ENCODE results near the gene HILPDA.
A peak's percentile ranks its signal among the peaks of the same experiment; 100 is the strongest.

HILPDA gene

DNA sequence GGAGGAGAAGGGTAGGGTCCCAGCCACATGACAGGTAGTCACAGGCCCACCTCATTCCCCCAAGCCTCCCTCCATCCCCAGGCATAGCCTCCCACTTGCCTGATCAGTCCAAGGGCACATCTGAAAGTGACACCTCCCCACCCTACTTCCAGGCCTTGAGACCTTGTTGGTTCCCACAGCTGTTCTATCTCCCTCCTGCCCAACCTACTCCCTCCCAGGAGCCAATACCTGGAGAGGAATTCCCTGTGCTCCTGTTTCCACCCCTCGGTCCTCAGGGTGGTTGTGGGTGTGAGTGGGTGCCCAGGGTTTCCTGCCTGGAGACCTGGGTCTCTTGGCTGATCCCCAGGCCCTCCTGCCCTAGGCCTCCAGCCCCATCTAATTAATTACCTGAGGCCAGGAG is 34.3 kb upstream of the HILPDA start:
- DNase-seq (ENCODE audit: low spot score in 2 of 2) (no peak), ATAC-seq (replicated peaks; ENCODE audit: extremely low read depth, poor library complexity, severe bottlenecking) (no peak)
- Mint-ChIP-seq H3K9me3 (no peaks in the 10 kb centered on the region), H3K27me3 (peaks cover 7% of the 10 kb centered on the region), H3K4me1 (peaks cover 14% of the 10 kb centered on the region), H3K27ac (ENCODE audit: low read depth) (no peak overlapping the region), H3K36me3 (ENCODE audit: insufficient read depth) (no peaks in the 10 kb centered on the region), H3K4me3 (no peak overlapping the region)

DNA sequence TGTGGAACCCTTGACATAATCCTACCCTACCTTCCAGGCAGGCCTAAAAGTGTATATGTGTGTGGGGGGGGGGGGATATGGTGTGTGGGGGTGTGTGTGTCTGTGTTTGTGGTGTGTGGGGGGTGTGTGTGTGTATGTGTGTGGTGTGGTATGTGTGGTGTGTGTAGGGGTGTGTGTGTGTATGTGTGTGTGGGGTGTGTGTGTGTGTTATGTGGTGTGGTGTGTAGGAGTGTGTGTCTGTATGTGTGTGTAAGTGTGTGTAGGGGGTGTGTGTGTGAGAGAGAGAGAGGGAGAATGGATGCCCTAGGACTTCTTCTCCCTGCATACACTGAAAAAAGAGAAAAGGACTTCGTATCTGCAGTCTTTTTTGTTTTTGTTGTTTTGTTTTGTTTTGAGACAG is 33.6 kb upstream of the HILPDA start:
- Mint-ChIP-seq H3K27me3 (peaks cover 7% of the 10 kb centered on the region), H3K4me1 (peaks cover 14% of the 10 kb centered on the region), H3K36me3 (ENCODE audit: insufficient read depth) (no peaks in the 10 kb centered on the region), H3K4me3 (no peak overlapping the region), H3K9me3 (no peaks in the 10 kb centered on the region), H3K27ac (ENCODE audit: low read depth) (no peak overlapping the region)
- ATAC-seq (replicated peaks; ENCODE audit: extremely low read depth, poor library complexity, severe bottlenecking) (no peak), DNase-seq (ENCODE audit: low spot score in 2 of 2) (no peak)

GRCh38 chr7:128422842-128423241 is 32.8 kb upstream of the HILPDA start:
- Mint-ChIP-seq H3K9me3 (no peaks in the 10 kb centered on the region), H3K36me3 (ENCODE audit: insufficient read depth) (no peaks in the 10 kb centered on the region), H3K4me3 (no peak overlapping the region), H3K27ac (ENCODE audit: low read depth) (peak overlapping the region; percentile 29), H3K4me1 (peaks cover 14% of the 10 kb centered on the region), H3K27me3 (peaks cover 7% of the 10 kb centered on the region)
- DNase-seq (ENCODE audit: low spot score in 2 of 2) (no peak), ATAC-seq (replicated peaks; ENCODE audit: extremely low read depth, poor library complexity, severe bottlenecking) (peak; percentile 85)

GRCh38 chr7:128424686-128425275 is 30.9 kb upstream of the HILPDA start:
- H3K4me3 Mint-ChIP-seq, result no peak overlapping the region
- H3K9me3 Mint-ChIP-seq, result no peaks in the 10 kb centered on the region
- no peaks in the 10 kb centered on the region for H3K36me3 Mint-ChIP-seq (ENCODE audit: insufficient read depth)
- ATAC-seq (replicated peaks; ENCODE audit: extremely low read depth, poor library complexity, severe bottlenecking) (no peak), DNase-seq (ENCODE audit: low spot score in 2 of 2) (no peak)
- peaks cover 15% of the 10 kb centered on the region for H3K27me3 Mint-ChIP-seq
- no peak overlapping the region for H3K27ac Mint-ChIP-seq (ENCODE audit: low read depth)
- H3K4me1 Mint-ChIP-seq, result peaks cover 14% of the 10 kb centered on the region

GRCh38 chr7:128425850-128426249 is 29.8 kb upstream of the HILPDA start:
- Mint-ChIP-seq H3K36me3 (ENCODE audit: insufficient read depth) (no peaks in the 10 kb centered on the region), H3K27ac (ENCODE audit: low read depth) (no peak overlapping the region), H3K4me3 (no peak overlapping the region), H3K27me3 (peaks cover 26% of the 10 kb centered on the region), H3K4me1 (peaks cover 14% of the 10 kb centered on the region), H3K9me3 (no peaks in the 10 kb centered on the region)
- peak; percentile 43 for ATAC-seq (replicated peaks; ENCODE audit: extremely low read depth, poor library complexity, severe bottlenecking)
- peak; percentile 67 to 81 for DNase-seq (ENCODE audit: low spot score in 2 of 2)

GRCh38 chr7:128427289-128427891 is 28.3 kb upstream of the HILPDA start:
- H3K4me1 Mint-ChIP-seq, result peaks cover 12% of the 10 kb centered on the region
- ATAC-seq (replicated peaks; ENCODE audit: extremely low read depth, poor library complexity, severe bottlenecking) (no peak), DNase-seq (ENCODE audit: low spot score in 2 of 2) (no peak)
- no peaks in the 10 kb centered on the region for H3K9me3 Mint-ChIP-seq
- peaks cover 26% of the 10 kb centered on the region for H3K27me3 Mint-ChIP-seq
- H3K4me3 Mint-ChIP-seq, result no peak overlapping the region
- H3K36me3 Mint-ChIP-seq (ENCODE audit: insufficient read depth), result no peaks in the 10 kb centered on the region
- no peak overlapping the region for H3K27ac Mint-ChIP-seq (ENCODE audit: low read depth)

- H3K27me3 Mint-ChIP-seq, result peaks cover 33% of the 10 kb centered on the region
- no peak for ATAC-seq (replicated peaks; ENCODE audit: extremely low read depth, poor library complexity, severe bottlenecking)
- H3K9me3 Mint-ChIP-seq, result no peaks in the 10 kb centered on the region
- H3K27ac Mint-ChIP-seq (ENCODE audit: low read depth), result no peak overlapping the region
- no peak for DNase-seq (ENCODE audit: low spot score in 2 of 2)
- H3K4me1 Mint-ChIP-seq, result no peaks in the 10 kb centered on the region
- no peak overlapping the region for H3K4me3 Mint-ChIP-seq
- no peaks in the 10 kb centered on the region for H3K36me3 Mint-ChIP-seq (ENCODE audit: insufficient read depth)
These were observed 25.5 kb upstream of the HILPDA start for GRCh38 chr7:128430207-128430606.

DNA sequence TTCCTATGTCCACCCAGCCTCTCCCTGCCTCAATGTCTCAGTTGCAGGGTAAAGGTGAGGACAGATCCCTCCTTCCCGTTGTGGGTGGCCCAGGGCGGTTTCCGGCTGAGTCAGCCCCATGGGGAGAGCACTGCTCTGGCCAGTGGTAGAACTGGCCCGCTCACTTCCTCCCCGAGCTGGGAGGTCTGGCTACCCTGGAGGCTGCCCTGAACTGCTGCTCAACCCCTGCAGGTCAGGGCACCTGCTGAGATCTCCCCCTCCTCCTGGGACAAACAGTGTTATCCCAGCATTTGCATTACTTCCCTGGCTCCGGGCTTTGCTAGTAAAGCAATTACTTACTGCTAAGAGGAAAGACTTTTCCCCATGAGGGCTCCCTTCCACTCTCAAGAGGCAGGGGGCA is 24.5 kb upstream of the HILPDA start:
- Mint-ChIP-seq H3K4me1 (no peaks in the 10 kb centered on the region), H3K27ac (ENCODE audit: low read depth) (no peak overlapping the region), H3K36me3 (ENCODE audit: insufficient read depth) (no peaks in the 10 kb centered on the region), H3K9me3 (no peaks in the 10 kb centered on the region), H3K4me3 (no peak overlapping the region), H3K27me3 (peaks cover 33% of the 10 kb centered on the region)
- ATAC-seq (replicated peaks; ENCODE audit: extremely low read depth, poor library complexity, severe bottlenecking) (no peak), DNase-seq (ENCODE audit: low spot score in 2 of 2) (no peak)

DNA sequence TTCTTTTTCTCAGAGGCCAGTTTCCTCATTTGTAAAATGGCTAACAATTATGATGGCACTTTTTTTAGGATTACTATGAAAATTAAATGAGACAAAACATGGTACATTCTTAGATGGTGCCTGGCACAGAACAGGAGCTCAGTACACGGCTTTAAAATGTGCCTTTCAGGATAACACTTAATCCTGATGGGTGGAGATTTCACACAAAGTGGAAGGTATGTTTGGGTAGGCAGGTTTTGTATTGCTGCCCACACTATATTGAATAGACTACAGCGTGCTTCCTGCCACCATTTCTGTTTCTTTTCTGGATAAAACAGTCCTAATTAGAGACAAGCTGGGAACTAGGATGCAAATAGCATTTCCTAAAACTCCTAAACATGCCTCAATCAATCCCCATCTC is 23.9 kb upstream of the HILPDA start:
- H3K27ac Mint-ChIP-seq (ENCODE audit: low read depth), result no peak overlapping the region
- H3K4me3 Mint-ChIP-seq, result no peak overlapping the region
- ATAC-seq (replicated peaks; ENCODE audit: extremely low read depth, poor library complexity, severe bottlenecking) (no peak), DNase-seq (ENCODE audit: low spot score in 2 of 2) (no peak)
- H3K36me3 Mint-ChIP-seq (ENCODE audit: insufficient read depth), result no peaks in the 10 kb centered on the region
- H3K27me3 Mint-ChIP-seq, result peaks cover 33% of the 10 kb centered on the region
- no peaks in the 10 kb centered on the region for H3K4me1 Mint-ChIP-seq
- H3K9me3 Mint-ChIP-seq, result no peaks in the 10 kb centered on the region

- no peaks in the 10 kb centered on the region for H3K36me3 Mint-ChIP-seq (ENCODE audit: insufficient read depth)
- peaks cover 19% of the 10 kb centered on the region for H3K27me3 Mint-ChIP-seq
- no peak overlapping the region for H3K4me3 Mint-ChIP-seq
- no peak for DNase-seq (ENCODE audit: low spot score in 2 of 2)
- no peaks in the 10 kb centered on the region for H3K9me3 Mint-ChIP-seq
- H3K4me1 Mint-ChIP-seq, result no peaks in the 10 kb centered on the region
- H3K27ac Mint-ChIP-seq (ENCODE audit: low read depth), result no peak overlapping the region
- ATAC-seq (replicated peaks; ENCODE audit: extremely low read depth, poor library complexity, severe bottlenecking), result no peak
These were observed 21.0 kb upstream of the HILPDA start for GRCh38 chr7:128434413-128435326.

GRCh38 chr7:128435327-128435686 is 20.4 kb upstream of the HILPDA start:
- no peak for DNase-seq (ENCODE audit: low spot score in 2 of 2)
- no peaks in the 10 kb centered on the region for H3K36me3 Mint-ChIP-seq (ENCODE audit: insufficient read depth)
- no peak overlapping the region for H3K4me3 Mint-ChIP-seq
- no peak for ATAC-seq (replicated peaks; ENCODE audit: extremely low read depth, poor library complexity, severe bottlenecking)
- no peaks in the 10 kb centered on the region for H3K4me1 Mint-ChIP-seq
- H3K27me3 Mint-ChIP-seq, result peaks cover 13% of the 10 kb centered on the region
- no peaks in the 10 kb centered on the region for H3K9me3 Mint-ChIP-seq
- no peak overlapping the region for H3K27ac Mint-ChIP-seq (ENCODE audit: low read depth)

DNA sequence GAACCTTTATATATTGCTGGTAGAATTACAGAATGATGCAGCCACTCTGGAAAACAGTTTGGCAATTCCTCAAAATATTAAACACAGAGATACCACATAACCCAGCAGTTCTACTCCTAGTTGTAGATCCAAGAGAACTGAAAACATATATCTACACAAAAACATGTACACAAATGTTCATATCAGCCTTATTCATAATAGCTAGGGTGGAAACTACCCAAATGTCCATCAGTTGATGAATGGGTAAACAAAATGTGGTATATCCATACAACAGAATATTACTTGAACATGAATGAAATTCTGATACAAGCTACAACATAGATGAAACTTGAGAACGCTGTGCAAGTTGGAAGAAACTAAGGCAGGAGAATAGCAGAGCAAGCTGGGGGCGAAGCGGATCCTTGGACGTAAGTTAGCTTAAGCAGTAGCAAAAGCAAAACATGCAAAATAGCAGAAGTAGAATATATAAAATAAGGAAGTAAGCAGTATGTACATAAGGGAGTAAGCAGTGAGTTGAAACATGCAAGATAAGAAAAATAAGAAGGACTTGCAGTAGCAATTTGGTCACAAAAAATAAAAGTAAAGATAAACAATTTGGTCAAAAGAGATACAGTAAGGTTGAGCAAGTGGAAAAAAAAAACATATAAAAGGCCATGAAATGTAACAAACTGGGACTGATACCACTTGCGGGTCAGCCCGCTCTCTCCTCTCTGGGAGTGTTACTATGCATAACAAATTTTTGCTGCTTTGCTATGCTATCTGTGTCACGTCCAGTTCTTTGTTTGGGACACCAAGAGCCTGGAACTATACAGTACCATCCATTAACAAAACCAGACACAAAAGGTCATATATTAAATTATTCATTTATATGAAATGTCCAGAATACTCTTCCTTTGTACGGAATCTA is 18.0 kb upstream of the HILPDA start:
- peaks cover 7% of the 10 kb centered on the region for H3K27me3 Mint-ChIP-seq
- H3K4me3 Mint-ChIP-seq, result no peak overlapping the region

More for the DNA sequence above, 18.0 kb upstream of the HILPDA start:
- ATAC-seq (replicated peaks; ENCODE audit: extremely low read depth, poor library complexity, severe bottlenecking) (no peak), DNase-seq (ENCODE audit: low spot score in 2 of 2) (no peak)
- Mint-ChIP-seq H3K4me1 (no peaks in the 10 kb centered on the region), H3K9me3 (no peaks in the 10 kb centered on the region), H3K27ac (ENCODE audit: low read depth) (no peak overlapping the region), H3K36me3 (ENCODE audit: insufficient read depth) (peaks cover 2% of the 10 kb centered on the region)

Measured in central memory CD8-positive, alpha-beta T cell (primary cell).